NCI-H1694 (cell line): Measurements from ENCODE around the gene CTNNB1.

Source experiments
- DNase-seq: peaks from one replicate; lab custom pipeline; 2025; lab: John Stamatoyannopoulos, UW

The CTNNB1 gene

GRCh38 chr3:41198950-41199865 is at the start of gene CTNNB1:
Gene CTNNB1, plus strand, starts transcription at chr3:41199505. Its CDS starts 24,564 bp downstream, at chr3:41224069.
- DNase-seq: peak; percentile 21

GRCh38 chr3:41155834-41156233 is 43.5 kb upstream of the CTNNB1 start:
- no peak for DNase-seq

- DNase-seq: no peak
Measured at GRCh38 chr3:41158947-41159346, 40.4 kb upstream of the CTNNB1 start.

GRCh38 chr3:41159588-41160189 is 39.6 kb upstream of the CTNNB1 start:
- DNase-seq: no peak

- DNase-seq: no peak
Measured at GRCh38 chr3:41162541-41162940, 36.8 kb upstream of the CTNNB1 start.

- DNase-seq: no peak
Measured at GRCh38 chr3:41163006-41163405, 36.3 kb upstream of the CTNNB1 start.

GRCh38 chr3:41163421-41163820 is 35.9 kb upstream of the CTNNB1 start:
- no peak for DNase-seq

- DNase-seq: no peak
Measured at GRCh38 chr3:41164777-41165176, 34.5 kb upstream of the CTNNB1 start.

GRCh38 chr3:41167722-41168497 is 31.4 kb upstream of the CTNNB1 start:
- no peak for DNase-seq

GRCh38 chr3:41169023-41169422 is 30.3 kb upstream of the CTNNB1 start:
- no peak for DNase-seq

GRCh38 chr3:41173926-41174885 is 25.1 kb upstream of the CTNNB1 start:
- no peak for DNase-seq

- DNase-seq: no peak
Measured at GRCh38 chr3:41175365-41175764, 23.9 kb upstream of the CTNNB1 start.

- no peak for DNase-seq
Measured at GRCh38 chr3:41176596-41176995, 22.7 kb upstream of the CTNNB1 start.

- no peak for DNase-seq
Measured at GRCh38 chr3:41178576-41178975, 20.7 kb upstream of the CTNNB1 start.

- DNase-seq: no peak
Measured at GRCh38 chr3:41180396-41180795, 18.9 kb upstream of the CTNNB1 start.

GRCh38 chr3:41182504-41183059 is 16.7 kb upstream of the CTNNB1 start:
- DNase-seq: no peak

GRCh38 chr3:41184394-41184793 is 14.9 kb upstream of the CTNNB1 start:
- DNase-seq: no peak

GRCh38 chr3:41186297-41186696 is 13.0 kb upstream of the CTNNB1 start:
- DNase-seq: no peak

GRCh38 chr3:41188306-41188705 is 11.0 kb upstream of the CTNNB1 start:
- DNase-seq: no peak

GRCh38 chr3:41190509-41191284 is 8.6 kb upstream of the CTNNB1 start:
- DNase-seq: no peak
